GM06990 (cell line): ENCODE results near the gene KIAA1217.

Experiments used
- DNase-seq: peaks from one replicate; pipeline ENCODE4 v3.0.0-alpha.2; 2011; ENCODE audit not compliant: insufficient read length; ENCODE audit errors: extremely low read depth
- H3K27me3 ChIP-seq: replicated peaks from 2 replicates; pipeline ENCODE4 v1.6.0; 2011; ENCODE audit warnings: low read length; ENCODE audit not compliant: control insufficient read depth, insufficient read depth
- H3K36me3 ChIP-seq: 2 replicates; pipeline ENCODE4 v1.5.1; 2011; ENCODE audit warnings: low read length; ENCODE audit not compliant: control insufficient read depth, insufficient read depth
- H3K4me3 ChIP-seq: replicated peaks from 2 replicates; pipeline ENCODE4 v1.5.1; 2011; ENCODE audit warnings: low read depth, mild to moderate bottlenecking, control low read depth, low read length
- CTCF ChIP-seq: IDR thresholded peaks from 2 replicates; pipeline ENCODE4 v1.5.1; 2011; ENCODE audit warnings: low read length, control low read depth, mild to moderate bottlenecking, inconsistent platforms; ENCODE audit not compliant: insufficient read depth, poor library complexity, severe bottlenecking

Gene KIAA1217

GRCh38 chr10:24462291-24462813, 253.4 kb downstream of the KIAA1217 start:
- no peaks in the 10 kb centered on the region for H3K36me3 ChIP-seq
- DNase-seq, result no peak
- H3K27me3 ChIP-seq, result no peaks in the 10 kb centered on the region
- no peak overlapping the region for H3K4me3 ChIP-seq
- TF ChIP-seq CTCF, result no peak

- H3K4me3 ChIP-seq, result no peak overlapping the region
- no peaks in the 10 kb centered on the region for H3K36me3 ChIP-seq
- DNase-seq, result no peak
- H3K27me3 ChIP-seq, result no peaks in the 10 kb centered on the region
- TF ChIP-seq CTCF, result no peak
Observed at GRCh38 chr10:24462889-24463552, 254.1 kb downstream of the KIAA1217 start.

- H3K4me3 ChIP-seq, result no peak overlapping the region
Observed at GRCh38 chr10:24463611-24464426, 254.9 kb downstream of the KIAA1217 start.

GRCh38 chr10:24465124-24465874, 256.4 kb downstream of the KIAA1217 start:
- no peak for TF ChIP-seq CTCF
- no peaks in the 10 kb centered on the region for H3K36me3 ChIP-seq
- no peak for DNase-seq
- no peaks in the 10 kb centered on the region for H3K27me3 ChIP-seq
- H3K4me3 ChIP-seq, result no peak overlapping the region

More at GRCh38 chr10:24463611-24464426, 254.9 kb downstream of the KIAA1217 start:
- no peak for TF ChIP-seq CTCF
- H3K36me3 ChIP-seq, result no peaks in the 10 kb centered on the region
- no peaks in the 10 kb centered on the region for H3K27me3 ChIP-seq
- DNase-seq, result peak; percentile 12

GRCh38 chr10:24465891-24466818, 257.2 kb downstream of the KIAA1217 start:
- no peak for TF ChIP-seq CTCF
- Histone ChIP-seq H3K4me3 (no peak overlapping the region), H3K36me3 (no peaks in the 10 kb centered on the region), H3K27me3 (no peaks in the 10 kb centered on the region)
- DNase-seq, result peak; percentile 38
